K562 (cell line): ENCODE results near the gene OFD1. TPM values are rescaled to one million over a fixed set of nuclear protein-coding genes. Genes with fewer than 3 reads are reported as not detected.

ENCODE experiments used
- CEBPB ChIP-seq: fragments of 450-650 bp; IDR thresholded peaks from 2 replicates; pipeline ENCODE4 v1.6.1; 2016; ENCODE audit warnings: missing genetic modification characterization, missing compliant biosample characterization
- HCFC1 ChIP-seq: IDR thresholded peaks from 2 replicates; pipeline ENCODE4 v1.6.1; 2012; ENCODE audit warnings: low read depth, low read length, improper control_type of control experiment
- LCOR ChIP-seq: sonication (generic); formaldehyde crosslinking; IDR thresholded peaks from 2 replicates; pipeline ENCODE4 v1.8.0; 2022; ENCODE audit warnings: mild to moderate bottlenecking, missing genetic modification reagents
- MIER1 ChIP-seq: fragments of 450-650 bp; IDR thresholded peaks from 2 replicates; pipeline ENCODE4 v1.6.1; 2016; ENCODE audit warnings: antibody characterized with exemption, mild to moderate bottlenecking, low read depth
- MYC ChIP-seq, 2 experiments: fragments of 250-450 bp in 1 of 2; sonication (Bioruptor Pico) in 1 of 2; IDR thresholded peaks; 2 replicates each; pipeline versions ENCODE4 v1.5.1 to v1.6.1; 2012 to 2021; ENCODE audit warnings: low read depth in 2 of 2, borderline replicate concordance in 1 of 2, improper control_type of control experiment in 1 of 2, low read length in 1 of 2, mild to moderate bottlenecking in 1 of 2, moderate library complexity in 1 of 2
- NR2F6 ChIP-seq: fragments of 450-650 bp; formaldehyde crosslinking; IDR thresholded peaks from 2 replicates; pipeline ENCODE4 v1.4.0; 2020; ENCODE audit warnings: mild to moderate bottlenecking
- PCBP2 ChIP-seq: fragments of 200-400 bp; formaldehyde crosslinking; IDR thresholded peaks from 2 replicates; pipeline ENCODE4 v1.6.1; 2018; ENCODE audit warnings: low read length, low read depth, mild to moderate bottlenecking, moderate library complexity; ENCODE audit not compliant: poor library complexity, severe bottlenecking
- SMARCA5 ChIP-seq: fragments of 450-650 bp; IDR thresholded peaks from 2 replicates; pipeline ENCODE4 v1.6.1; 2016
- SMARCC2 ChIP-seq: fragments of 450-650 bp; IDR thresholded peaks from 2 replicates; pipeline ENCODE4 v1.6.1; 2017; ENCODE audit warnings: antibody characterized with exemption, moderate library complexity, mild to moderate bottlenecking, low read depth
- SP2 ChIP-seq: IDR thresholded peaks from 2 replicates; pipeline ENCODE4 v1.6.1; 2011; ENCODE audit warnings: mild to moderate bottlenecking, low read depth, low read length, moderate library complexity; ENCODE audit not compliant: poor library complexity, severe bottlenecking; ENCODE audit errors: extremely low read depth
- TAF9B ChIP-seq: fragments of 450-650 bp; IDR thresholded peaks from 2 replicates; pipeline ENCODE4 v1.6.1; 2018; ENCODE audit warnings: mild to moderate bottlenecking; ENCODE audit not compliant: partially characterized antibody
- YBX1 ChIP-seq: fragments of 450-650 bp; IDR thresholded peaks from 2 replicates; pipeline ENCODE4 v1.7.1; 2016; ENCODE audit warnings: mild to moderate bottlenecking
- ZKSCAN3 ChIP-seq: fragments of 250-450 bp; sonication (Bioruptor Pico); IDR thresholded peaks from 2 replicates; pipeline ENCODE4 v1.4.0; 2020
- ZNF239 ChIP-seq: fragments of 250-450 bp; sonication (Bioruptor Pico); IDR thresholded peaks from 2 replicates; pipeline ENCODE4 v1.4.0; 2020; ENCODE audit warnings: mild to moderate bottlenecking
- polyA plus RNA-seq, 8 experiments: library from polyadenylated mRNA; depleted of rRNA in 4 of 8; stranded (reverse) in 5 of 8; unstranded in 3 of 8; fragments of >200 nt; fragmentation: Nextera tagmentation in 2 of 8; fragmentation: Illumina TruSeq in 1 of 8; extraction: Ambion mirVana in 2 of 8; extraction: Trizol in 1 of 8; gene quantifications; 2 replicates each; pipeline versions ENCODE4 v1.2.1 to v1.2.3, GENCODE V29; 2011 to 2014; ENCODE audit warnings: inconsistent platforms in 1 of 8, missing spikeins in 1 of 8
- total RNA-seq, 7 experiments: library from RNA; depleted of rRNA in 6 of 7; stranded (reverse); fragments of >200 nt in 6 of 7; fragmentation: Illumina TruSeq in 2 of 7; extraction: Trizol in 2 of 7; gene quantifications; 2 replicates each; pipeline versions ENCODE4 v1.2.1 to v1.2.3, GENCODE V29; 2011 to 2021; ENCODE audit warnings: low replicate concordance in 1 of 7
- TF ChIP-seq, protein P1 (sequence below): fragments of 450-650 bp; IDR thresholded peaks from 2 replicates; pipeline ENCODE4 v1.6.1; 2016; ENCODE audit warnings: mild to moderate bottlenecking, moderate library complexity
- TF ChIP-seq, protein P2 (sequence below): fragments of 200-400 bp; formaldehyde crosslinking; IDR thresholded peaks from 2 replicates; pipeline ENCODE4 v1.6.1; 2017; ENCODE audit warnings: mild to moderate bottlenecking, low read depth, low read length, moderate library complexity

The OFD1 gene
- total and polyA plus RNA-seq, 9 of the 15 experiments (the other 6 are each of a cell fraction or from before 2014, with no cell fraction given) = 22.0 to 49.1 (median 30.2) TPM

DNA sequence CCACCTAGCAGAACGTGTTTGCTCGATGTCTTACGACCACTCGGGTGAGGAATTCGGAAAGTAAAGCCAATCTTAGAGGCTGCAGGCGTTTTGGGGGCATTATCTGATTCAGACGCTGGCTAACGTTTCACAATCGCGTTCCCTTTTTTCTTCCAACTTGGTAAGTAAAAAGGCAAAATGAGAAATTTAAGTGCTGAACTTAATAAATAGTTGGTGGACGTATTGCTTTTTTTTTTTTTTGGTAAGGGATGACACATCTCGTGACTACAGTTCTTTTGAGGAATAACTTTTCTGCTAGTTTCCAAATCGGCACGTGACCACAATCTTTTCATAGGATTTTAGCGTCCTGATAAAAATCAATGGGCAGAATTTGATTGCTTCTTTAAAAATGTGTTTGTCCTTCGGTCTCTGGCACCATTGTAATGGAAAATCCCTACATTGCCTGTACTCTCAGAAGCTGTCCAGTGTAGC, 44.8 kb upstream of the OFD1 start (continued):
- TF ChIP-seq, protein P1, sequence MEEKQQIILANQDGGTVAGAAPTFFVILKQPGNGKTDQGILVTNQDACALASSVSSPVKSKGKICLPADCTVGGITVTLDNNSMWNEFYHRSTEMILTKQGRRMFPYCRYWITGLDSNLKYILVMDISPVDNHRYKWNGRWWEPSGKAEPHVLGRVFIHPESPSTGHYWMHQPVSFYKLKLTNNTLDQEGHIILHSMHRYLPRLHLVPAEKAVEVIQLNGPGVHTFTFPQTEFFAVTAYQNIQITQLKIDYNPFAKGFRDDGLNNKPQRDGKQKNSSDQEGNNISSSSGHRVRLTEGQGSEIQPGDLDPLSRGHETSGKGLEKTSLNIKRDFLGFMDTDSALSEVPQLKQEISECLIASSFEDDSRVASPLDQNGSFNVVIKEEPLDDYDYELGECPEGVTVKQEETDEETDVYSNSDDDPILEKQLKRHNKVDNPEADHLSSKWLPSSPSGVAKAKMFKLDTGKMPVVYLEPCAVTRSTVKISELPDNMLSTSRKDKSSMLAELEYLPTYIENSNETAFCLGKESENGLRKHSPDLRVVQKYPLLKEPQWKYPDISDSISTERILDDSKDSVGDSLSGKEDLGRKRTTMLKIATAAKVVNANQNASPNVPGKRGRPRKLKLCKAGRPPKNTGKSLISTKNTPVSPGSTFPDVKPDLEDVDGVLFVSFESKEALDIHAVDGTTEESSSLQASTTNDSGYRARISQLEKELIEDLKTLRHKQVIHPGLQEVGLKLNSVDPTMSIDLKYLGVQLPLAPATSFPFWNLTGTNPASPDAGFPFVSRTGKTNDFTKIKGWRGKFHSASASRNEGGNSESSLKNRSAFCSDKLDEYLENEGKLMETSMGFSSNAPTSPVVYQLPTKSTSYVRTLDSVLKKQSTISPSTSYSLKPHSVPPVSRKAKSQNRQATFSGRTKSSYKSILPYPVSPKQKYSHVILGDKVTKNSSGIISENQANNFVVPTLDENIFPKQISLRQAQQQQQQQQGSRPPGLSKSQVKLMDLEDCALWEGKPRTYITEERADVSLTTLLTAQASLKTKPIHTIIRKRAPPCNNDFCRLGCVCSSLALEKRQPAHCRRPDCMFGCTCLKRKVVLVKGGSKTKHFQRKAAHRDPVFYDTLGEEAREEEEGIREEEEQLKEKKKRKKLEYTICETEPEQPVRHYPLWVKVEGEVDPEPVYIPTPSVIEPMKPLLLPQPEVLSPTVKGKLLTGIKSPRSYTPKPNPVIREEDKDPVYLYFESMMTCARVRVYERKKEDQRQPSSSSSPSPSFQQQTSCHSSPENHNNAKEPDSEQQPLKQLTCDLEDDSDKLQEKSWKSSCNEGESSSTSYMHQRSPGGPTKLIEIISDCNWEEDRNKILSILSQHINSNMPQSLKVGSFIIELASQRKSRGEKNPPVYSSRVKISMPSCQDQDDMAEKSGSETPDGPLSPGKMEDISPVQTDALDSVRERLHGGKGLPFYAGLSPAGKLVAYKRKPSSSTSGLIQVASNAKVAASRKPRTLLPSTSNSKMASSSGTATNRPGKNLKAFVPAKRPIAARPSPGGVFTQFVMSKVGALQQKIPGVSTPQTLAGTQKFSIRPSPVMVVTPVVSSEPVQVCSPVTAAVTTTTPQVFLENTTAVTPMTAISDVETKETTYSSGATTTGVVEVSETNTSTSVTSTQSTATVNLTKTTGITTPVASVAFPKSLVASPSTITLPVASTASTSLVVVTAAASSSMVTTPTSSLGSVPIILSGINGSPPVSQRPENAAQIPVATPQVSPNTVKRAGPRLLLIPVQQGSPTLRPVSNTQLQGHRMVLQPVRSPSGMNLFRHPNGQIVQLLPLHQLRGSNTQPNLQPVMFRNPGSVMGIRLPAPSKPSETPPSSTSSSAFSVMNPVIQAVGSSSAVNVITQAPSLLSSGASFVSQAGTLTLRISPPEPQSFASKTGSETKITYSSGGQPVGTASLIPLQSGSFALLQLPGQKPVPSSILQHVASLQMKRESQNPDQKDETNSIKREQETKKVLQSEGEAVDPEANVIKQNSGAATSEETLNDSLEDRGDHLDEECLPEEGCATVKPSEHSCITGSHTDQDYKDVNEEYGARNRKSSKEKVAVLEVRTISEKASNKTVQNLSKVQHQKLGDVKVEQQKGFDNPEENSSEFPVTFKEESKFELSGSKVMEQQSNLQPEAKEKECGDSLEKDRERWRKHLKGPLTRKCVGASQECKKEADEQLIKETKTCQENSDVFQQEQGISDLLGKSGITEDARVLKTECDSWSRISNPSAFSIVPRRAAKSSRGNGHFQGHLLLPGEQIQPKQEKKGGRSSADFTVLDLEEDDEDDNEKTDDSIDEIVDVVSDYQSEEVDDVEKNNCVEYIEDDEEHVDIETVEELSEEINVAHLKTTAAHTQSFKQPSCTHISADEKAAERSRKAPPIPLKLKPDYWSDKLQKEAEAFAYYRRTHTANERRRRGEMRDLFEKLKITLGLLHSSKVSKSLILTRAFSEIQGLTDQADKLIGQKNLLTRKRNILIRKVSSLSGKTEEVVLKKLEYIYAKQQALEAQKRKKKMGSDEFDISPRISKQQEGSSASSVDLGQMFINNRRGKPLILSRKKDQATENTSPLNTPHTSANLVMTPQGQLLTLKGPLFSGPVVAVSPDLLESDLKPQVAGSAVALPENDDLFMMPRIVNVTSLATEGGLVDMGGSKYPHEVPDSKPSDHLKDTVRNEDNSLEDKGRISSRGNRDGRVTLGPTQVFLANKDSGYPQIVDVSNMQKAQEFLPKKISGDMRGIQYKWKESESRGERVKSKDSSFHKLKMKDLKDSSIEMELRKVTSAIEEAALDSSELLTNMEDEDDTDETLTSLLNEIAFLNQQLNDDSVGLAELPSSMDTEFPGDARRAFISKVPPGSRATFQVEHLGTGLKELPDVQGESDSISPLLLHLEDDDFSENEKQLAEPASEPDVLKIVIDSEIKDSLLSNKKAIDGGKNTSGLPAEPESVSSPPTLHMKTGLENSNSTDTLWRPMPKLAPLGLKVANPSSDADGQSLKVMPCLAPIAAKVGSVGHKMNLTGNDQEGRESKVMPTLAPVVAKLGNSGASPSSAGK = peak; percentile 8; the same call in 1 of the 2 replicates
- TF ChIP-seq SMARCA5 (no peak), ZKSCAN3 (no peak), NR2F6 (CRISPR knock-in tag) (no peak), MIER1 (no peak), SMARCC2 (no peak), ZNF239 (CRISPR knock-in tag) (no peak), LCOR (no peak), PCBP2 (no peak), SP2 (no peak), YBX1 (no peak), TAF9B (no peak), HCFC1 (no peak), MYC (IDR thresholded peaks at IDR 0.05; ENCODE audit: low read depth, low read length) (0 out of 2 replicates have a peak, but pooled peaks have one; percentile 2), MYC (CRISPR knock-in tag; IDR thresholded peaks at IDR 0.05; ENCODE audit: borderline replicate concordance, low read depth) (no peak), CEBPB (tag) (peak; percentile 74)
- TF ChIP-seq, protein P2, sequence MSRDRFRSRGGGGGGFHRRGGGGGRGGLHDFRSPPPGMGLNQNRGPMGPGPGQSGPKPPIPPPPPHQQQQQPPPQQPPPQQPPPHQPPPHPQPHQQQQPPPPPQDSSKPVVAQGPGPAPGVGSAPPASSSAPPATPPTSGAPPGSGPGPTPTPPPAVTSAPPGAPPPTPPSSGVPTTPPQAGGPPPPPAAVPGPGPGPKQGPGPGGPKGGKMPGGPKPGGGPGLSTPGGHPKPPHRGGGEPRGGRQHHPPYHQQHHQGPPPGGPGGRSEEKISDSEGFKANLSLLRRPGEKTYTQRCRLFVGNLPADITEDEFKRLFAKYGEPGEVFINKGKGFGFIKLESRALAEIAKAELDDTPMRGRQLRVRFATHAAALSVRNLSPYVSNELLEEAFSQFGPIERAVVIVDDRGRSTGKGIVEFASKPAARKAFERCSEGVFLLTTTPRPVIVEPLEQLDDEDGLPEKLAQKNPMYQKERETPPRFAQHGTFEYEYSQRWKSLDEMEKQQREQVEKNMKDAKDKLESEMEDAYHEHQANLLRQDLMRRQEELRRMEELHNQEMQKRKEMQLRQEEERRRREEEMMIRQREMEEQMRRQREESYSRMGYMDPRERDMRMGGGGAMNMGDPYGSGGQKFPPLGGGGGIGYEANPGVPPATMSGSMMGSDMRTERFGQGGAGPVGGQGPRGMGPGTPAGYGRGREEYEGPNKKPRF = no peak
